Measurements from ENCODE around the gene TAF4B. TPM values are rescaled to one million over a fixed set of nuclear protein-coding genes. Genes with fewer than 3 reads are reported as not detected.
A peak's percentile ranks its signal among the peaks of the same experiment; 100 is the strongest.

Gene TAF4B
- total RNA-seq, 6 donors from 2014 or later: 2.9 to 9.7 (median 6.4) TPM

DNA sequence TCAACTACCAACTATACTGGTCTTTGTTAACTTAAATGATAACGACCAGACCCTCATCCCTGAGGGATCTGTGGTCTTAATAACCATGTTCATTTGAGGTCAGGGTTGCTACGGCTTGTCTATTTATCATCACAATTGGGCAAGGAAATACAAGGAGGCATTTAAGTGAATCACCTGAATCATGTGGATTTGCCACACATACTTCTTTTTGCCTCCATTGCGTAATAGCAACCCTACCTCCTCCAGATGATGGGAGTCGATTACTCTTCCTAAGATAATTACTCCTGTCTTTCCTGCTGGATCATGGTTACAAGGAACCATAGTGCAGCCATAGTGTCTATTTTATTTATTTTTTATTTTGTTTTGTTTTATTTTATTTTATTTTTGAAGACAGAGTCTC, 42.2 kb downstream of the TAF4B start:
- Histone ChIP-seq H3K9me3 (no peaks in the 10 kb centered on the region), H3K27ac (no peak overlapping the region), H3K27me3 (no peaks in the 10 kb centered on the region), H3K4me3 (no peak overlapping the region), H3K4me1 (no peaks in the 10 kb centered on the region), H3K36me3 (no peaks in the 10 kb centered on the region)
- DNase-seq (no peak), ATAC-seq (ENCODE audit: low FRiP score in 2 of 2) (no peak)
- TF ChIP-seq CTCF (IDR thresholded peaks at IDR 0.05) (no peak), POLR2A (IDR thresholded peaks at IDR 0.05) (no peak), EP300 (IDR thresholded peaks at IDR 0.05) (no peak), POLR2AphosphoS5 (IDR thresholded peaks at IDR 0.05) (no peak)
- 93 to 95% methylated on average over 4 of the region's 4 CpGs for WGBS, 2 donors

- Histone ChIP-seq H3K27me3 (no peaks in the 10 kb centered on the region), H3K9me3 (no peaks in the 10 kb centered on the region), H3K36me3 (no peaks in the 10 kb centered on the region), H3K4me1 (no peaks in the 10 kb centered on the region), H3K27ac (no peak overlapping the region), H3K4me3 (no peak overlapping the region)
- peak in 1 of 2 donors; percentile 32 for DNase-seq
- no peak for ATAC-seq (ENCODE audit: low FRiP score in 2 of 2)
- TF ChIP-seq POLR2AphosphoS5 (IDR thresholded peaks at IDR 0.05) (no peak), POLR2A (IDR thresholded peaks at IDR 0.05) (no peak), EP300 (IDR thresholded peaks at IDR 0.05) (no peak), CTCF (IDR thresholded peaks at IDR 0.05) (no peak)
- 93% methylated on average over 14 of the region's 14 CpGs for WGBS, 2 donors
These were observed 45.8 kb downstream of the TAF4B start for GRCh38 chr18:26271917-26272549.

- TF ChIP-seq EP300 (IDR thresholded peaks at IDR 0.05) (no peak), CTCF (IDR thresholded peaks at IDR 0.05) (no peak), POLR2AphosphoS5 (IDR thresholded peaks at IDR 0.05) (no peak), POLR2A (IDR thresholded peaks at IDR 0.05) (no peak)
- Histone ChIP-seq H3K36me3 (no peaks in the 10 kb centered on the region), H3K9me3 (peaks cover 0 to 3% (median 0%) of the 10 kb centered on the region in 4 donors), H3K27ac (no peak overlapping the region), H3K4me1 (no peaks in the 10 kb centered on the region), H3K4me3 (no peak overlapping the region), H3K27me3 (no peaks in the 10 kb centered on the region)
- WGBS, 2 donors: 89 to 92% methylated on average over 3 of the region's 3 CpGs
- DNase-seq: no peak
- ATAC-seq (ENCODE audit: low FRiP score in 2 of 2): no peak
These were observed 51.1 kb downstream of the TAF4B start for GRCh38 chr18:26277374-26277773.

DNA sequence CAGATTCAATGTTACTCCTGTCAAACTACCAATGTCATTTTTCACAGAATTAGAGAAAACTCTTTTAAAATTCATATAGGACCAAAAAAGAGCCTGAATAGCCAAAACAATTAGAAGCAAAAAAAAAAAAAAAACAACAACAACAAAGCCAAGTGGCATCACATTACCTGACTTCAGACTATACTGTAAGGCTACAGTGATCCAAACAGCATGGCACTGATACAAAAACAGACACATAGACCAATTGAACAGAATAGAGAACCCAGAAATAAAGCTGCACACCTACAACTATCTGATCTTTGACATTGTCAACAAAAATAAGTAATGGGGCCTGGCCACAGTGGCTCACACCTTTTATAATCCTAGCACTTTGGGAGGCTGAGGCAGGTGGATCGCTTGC, 53.2 kb downstream of the TAF4B start:
- Histone ChIP-seq H3K36me3 (no peaks in the 10 kb centered on the region), H3K9me3 (peaks cover 0 to 3% (median 0%) of the 10 kb centered on the region in 4 donors), H3K27me3 (no peaks in the 10 kb centered on the region), H3K4me3 (no peak overlapping the region), H3K27ac (no peak overlapping the region), H3K4me1 (no peaks in the 10 kb centered on the region)
- DNase-seq: no peak
- WGBS, 2 donors: 94 to 100% methylated on average over 1 of the region's 1 CpG
- TF ChIP-seq CTCF (IDR thresholded peaks at IDR 0.05): no peak
- no peak for TF ChIP-seq POLR2A (IDR thresholded peaks at IDR 0.05)
- no peak for TF ChIP-seq POLR2AphosphoS5 (IDR thresholded peaks at IDR 0.05)
- no peak for ATAC-seq (ENCODE audit: low FRiP score in 2 of 2)

DNA sequence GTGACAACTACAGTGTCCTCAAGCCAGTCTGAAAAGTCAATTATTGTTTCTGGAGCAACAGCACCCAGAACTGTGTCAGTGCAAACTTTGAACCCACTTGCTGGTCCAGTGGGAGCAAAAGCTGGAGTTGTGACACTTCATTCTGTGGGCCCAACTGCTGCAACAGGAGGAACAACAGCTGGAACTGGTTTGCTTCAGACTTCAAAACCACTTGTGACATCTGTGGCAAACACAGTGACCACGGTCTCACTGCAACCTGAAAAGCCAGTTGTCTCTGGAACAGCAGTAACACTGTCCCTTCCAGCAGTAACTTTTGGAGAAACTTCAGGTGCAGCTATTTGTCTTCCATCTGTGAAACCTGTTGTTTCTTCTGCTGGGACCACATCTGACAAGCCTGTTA, 59.8 kb downstream of the TAF4B start:
- TF ChIP-seq EP300 (IDR thresholded peaks at IDR 0.05): no peak
- TF ChIP-seq POLR2A (IDR thresholded peaks at IDR 0.05): no peak
- no peak for TF ChIP-seq POLR2AphosphoS5 (IDR thresholded peaks at IDR 0.05)
- TF ChIP-seq CTCF (IDR thresholded peaks at IDR 0.05): no peak
- 31 to 89% methylated on average over 1 of the region's 1 CpG for WGBS, 2 donors

More for the DNA sequence above, 59.8 kb downstream of the TAF4B start:
- no peaks in the 10 kb centered on the region for H3K36me3 ChIP-seq
- no peak for DNase-seq
- H3K27ac ChIP-seq: no peak overlapping the region
- no peak overlapping the region for H3K4me3 ChIP-seq
- ATAC-seq (ENCODE audit: low FRiP score in 2 of 2): no peak
- H3K9me3 ChIP-seq: no peaks in the 10 kb centered on the region
- H3K4me1 ChIP-seq: no peaks in the 10 kb centered on the region
- H3K27me3 ChIP-seq: no peaks in the 10 kb centered on the region

Data from upper lobe of left lung (tissue), 6 donors.